ENCODE data around the gene LHX1.

GRCh38 chr17:36888236-36888951 lies 48.9 kb upstream of the LHX1 start:
- TF ChIP-seq CTCF (conservative IDR thresholded peaks at IDR 0.05 in 1 of 2, IDR thresholded peaks at IDR 0.05 in 1 of 2; ENCODE audit: low read depth in 1 of 2, low read length in 2 of 2) (no peak), EZH2 (IDR thresholded peaks at IDR 0.05; ENCODE audit: low read length, missing control alignments) (no peak)

All from fibroblast of lung (primary cell).